ENCODE data around the gene GPC5. TPM values are rescaled to one million over a fixed set of nuclear protein-coding genes. Genes with fewer than 3 reads are reported as not detected.

GPC5 gene
- total RNA-seq, 1 donor from 2014 or later: 0.24 TPM

DNA sequence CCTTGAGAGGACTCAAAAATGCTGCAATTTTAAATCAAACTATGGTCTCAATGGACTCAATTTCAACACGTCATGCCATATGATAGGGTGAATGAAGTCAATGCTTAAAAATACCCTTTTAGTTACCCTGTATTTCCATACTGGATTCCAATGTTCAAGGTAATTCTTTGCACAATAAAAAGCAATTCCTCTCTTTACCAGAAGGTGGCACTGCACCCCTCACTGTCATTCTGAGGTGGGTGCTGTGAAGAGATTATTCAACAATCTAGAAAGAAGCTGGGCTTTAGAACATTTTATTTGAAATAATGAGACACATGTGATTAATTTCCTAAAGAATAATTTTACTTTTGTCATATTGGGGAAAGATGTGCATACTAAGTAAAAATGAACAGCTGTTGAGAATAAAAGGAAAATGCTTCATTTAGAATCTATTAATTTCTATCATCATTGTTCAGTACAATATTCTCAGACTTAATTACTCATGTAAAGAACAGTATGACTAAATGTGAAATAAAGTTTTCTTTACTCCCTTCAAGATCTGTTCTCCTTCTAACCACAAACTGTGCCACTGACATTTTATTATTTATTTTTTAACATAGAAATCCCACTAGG is 789.1 kb downstream of the GPC5 start:
- Mint-ChIP-seq H3K27me3 (no peaks in the 10 kb centered on the region), H3K9me3 (no peaks in the 10 kb centered on the region), H3K27ac (no peak overlapping the region), H3K36me3 (ENCODE audit: low read depth) (no peaks in the 10 kb centered on the region), H3K4me1 (no peaks in the 10 kb centered on the region), H3K4me3 (no peak overlapping the region)
- intact Hi-C loops (cut with micrococcal nuclease): no loop called here
- no peak for ATAC-seq (ENCODE audit: low read depth)
- TF ChIP-seq, protein P1, sequence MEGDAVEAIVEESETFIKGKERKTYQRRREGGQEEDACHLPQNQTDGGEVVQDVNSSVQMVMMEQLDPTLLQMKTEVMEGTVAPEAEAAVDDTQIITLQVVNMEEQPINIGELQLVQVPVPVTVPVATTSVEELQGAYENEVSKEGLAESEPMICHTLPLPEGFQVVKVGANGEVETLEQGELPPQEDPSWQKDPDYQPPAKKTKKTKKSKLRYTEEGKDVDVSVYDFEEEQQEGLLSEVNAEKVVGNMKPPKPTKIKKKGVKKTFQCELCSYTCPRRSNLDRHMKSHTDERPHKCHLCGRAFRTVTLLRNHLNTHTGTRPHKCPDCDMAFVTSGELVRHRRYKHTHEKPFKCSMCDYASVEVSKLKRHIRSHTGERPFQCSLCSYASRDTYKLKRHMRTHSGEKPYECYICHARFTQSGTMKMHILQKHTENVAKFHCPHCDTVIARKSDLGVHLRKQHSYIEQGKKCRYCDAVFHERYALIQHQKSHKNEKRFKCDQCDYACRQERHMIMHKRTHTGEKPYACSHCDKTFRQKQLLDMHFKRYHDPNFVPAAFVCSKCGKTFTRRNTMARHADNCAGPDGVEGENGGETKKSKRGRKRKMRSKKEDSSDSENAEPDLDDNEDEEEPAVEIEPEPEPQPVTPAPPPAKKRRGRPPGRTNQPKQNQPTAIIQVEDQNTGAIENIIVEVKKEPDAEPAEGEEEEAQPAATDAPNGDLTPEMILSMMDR (IDR thresholded peaks at IDR 0.05): peak; percentile 44
- DNase-seq: no peak
- ChIA-PET CTCF (interaction anchor here (0.9 kb wide), 1 partner anchor 19 kb away, joined by 3 read pairs; no protein-coding TSS in a partner anchor), POLR2A (no interaction called here)

DNA sequence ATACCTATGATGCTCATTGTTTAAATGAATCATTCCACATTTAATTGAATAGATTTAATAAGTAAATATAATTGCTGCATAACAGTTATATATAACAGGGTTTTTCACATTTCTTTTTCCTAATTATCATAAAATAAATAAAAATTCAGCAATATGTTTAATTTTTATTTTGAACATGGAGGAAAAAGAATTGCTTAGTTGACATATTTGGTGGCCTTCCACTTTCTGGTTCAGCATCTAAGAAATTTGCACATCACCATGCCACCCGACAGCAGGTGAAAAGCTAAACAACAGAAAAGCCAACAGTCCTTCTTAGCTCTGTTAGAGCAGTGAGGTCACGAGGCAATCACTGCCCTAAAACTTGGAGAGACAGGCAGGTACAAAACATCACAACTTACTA is 790.2 kb downstream of the GPC5 start:
- Mint-ChIP-seq H3K36me3 (ENCODE audit: low read depth) (no peaks in the 10 kb centered on the region), H3K27ac (no peak overlapping the region), H3K9me3 (no peaks in the 10 kb centered on the region), H3K4me3 (no peak overlapping the region), H3K27me3 (no peaks in the 10 kb centered on the region), H3K4me1 (no peaks in the 10 kb centered on the region)
- TF ChIP-seq, protein P1 (IDR thresholded peaks at IDR 0.05): no peak
- intact Hi-C loops (cut with micrococcal nuclease): no loop called here
- CTCF ChIA-PET: no interaction called here
- no peak for ATAC-seq (ENCODE audit: low read depth)
- no peak for DNase-seq
- POLR2A ChIA-PET: no interaction called here

DNA sequence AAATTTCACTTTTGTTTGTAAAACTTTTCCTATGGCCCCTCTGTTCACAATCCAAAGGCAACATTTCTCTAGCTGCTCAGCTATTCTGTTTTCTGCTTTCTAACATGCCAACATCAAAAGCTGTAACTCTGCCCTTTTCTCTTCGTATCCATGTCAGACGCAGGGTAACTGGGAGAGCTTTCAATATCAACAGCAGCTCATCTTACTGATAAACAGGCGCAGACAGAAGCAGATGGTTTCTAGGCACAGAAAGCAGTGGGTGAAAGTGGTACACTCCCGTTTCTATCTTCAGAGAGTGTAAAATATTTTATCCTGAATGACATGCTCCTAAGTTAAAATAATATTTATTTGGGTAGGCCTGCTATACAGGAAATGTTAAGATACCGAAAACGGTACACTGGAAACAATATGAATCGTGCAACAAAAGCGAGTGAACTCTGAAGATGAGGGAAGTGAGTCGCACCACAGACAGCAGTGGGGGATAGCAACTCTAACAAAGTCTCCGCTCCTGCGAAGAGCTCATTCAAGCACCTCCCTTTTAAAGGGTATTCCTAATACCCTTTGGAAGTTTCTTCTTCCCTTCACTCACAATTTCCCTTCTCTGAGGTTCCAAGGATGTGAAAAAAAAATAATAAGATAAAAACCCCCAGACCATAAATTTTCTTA is 798.3 kb downstream of the GPC5 start:
- intact Hi-C loops (cut with micrococcal nuclease): no loop called here
- Mint-ChIP-seq H3K4me3 (no peak overlapping the region), H3K36me3 (ENCODE audit: low read depth) (no peaks in the 10 kb centered on the region), H3K27ac (no peak overlapping the region), H3K4me1 (no peaks in the 10 kb centered on the region), H3K27me3 (no peaks in the 10 kb centered on the region), H3K9me3 (no peaks in the 10 kb centered on the region)
- ATAC-seq (ENCODE audit: low read depth) (no peak), DNase-seq (no peak)
- ChIA-PET CTCF (no interaction called here), POLR2A (no interaction called here)
- TF ChIP-seq, protein P1 (IDR thresholded peaks at IDR 0.05): no peak

DNA sequence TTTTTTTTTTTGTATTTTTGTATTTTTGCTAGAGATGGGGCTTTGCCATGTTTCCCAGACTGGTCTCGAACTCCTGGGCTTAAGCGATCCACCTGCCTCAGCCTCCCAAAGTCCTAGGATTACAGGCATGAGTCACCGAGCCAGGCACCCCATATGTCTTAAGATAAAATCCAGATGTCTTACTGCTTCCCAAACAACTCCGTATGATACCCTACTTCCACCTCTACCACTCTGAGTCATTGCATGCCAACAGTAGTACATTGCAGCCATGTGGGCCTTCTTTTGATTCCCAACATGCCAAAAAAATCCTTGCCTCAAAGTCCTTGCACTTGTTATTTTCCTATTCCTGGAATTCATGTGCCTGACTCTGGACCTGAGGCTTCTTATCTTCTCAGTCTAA is 799.2 kb downstream of the GPC5 start:
- H3K4me3 Mint-ChIP-seq: no peak overlapping the region
- TF ChIP-seq, protein P1 (IDR thresholded peaks at IDR 0.05): no peak
- H3K27me3 Mint-ChIP-seq: no peaks in the 10 kb centered on the region
- H3K9me3 Mint-ChIP-seq: no peaks in the 10 kb centered on the region
- CTCF ChIA-PET: no interaction called here
- intact Hi-C loops (cut with micrococcal nuclease): no loop called here
- no peaks in the 10 kb centered on the region for H3K36me3 Mint-ChIP-seq (ENCODE audit: low read depth)
- DNase-seq (no peak), ATAC-seq (ENCODE audit: low read depth) (no peak)
- no peak overlapping the region for H3K27ac Mint-ChIP-seq
- no peaks in the 10 kb centered on the region for H3K4me1 Mint-ChIP-seq
- POLR2A ChIA-PET: no interaction called here

DNA sequence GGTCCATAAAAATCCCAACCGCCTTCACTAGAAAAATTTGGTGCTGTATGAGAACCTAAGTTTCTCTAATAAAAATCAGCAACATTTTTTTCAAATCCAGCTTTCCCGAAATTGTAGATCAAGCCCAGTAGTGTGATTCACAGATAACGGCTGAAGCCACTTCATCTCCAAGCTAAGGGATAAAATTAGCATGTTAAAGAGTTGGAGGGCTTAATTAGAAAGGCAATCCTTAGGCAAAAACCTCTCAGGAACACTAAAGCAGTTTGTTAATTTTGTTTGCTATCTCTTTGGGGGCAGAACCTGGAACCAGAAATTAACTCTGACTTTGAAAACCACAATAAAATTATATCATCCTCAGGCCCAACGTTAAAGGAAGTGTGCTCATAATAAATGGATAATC is 820.2 kb downstream of the GPC5 start:
- Mint-ChIP-seq H3K36me3 (ENCODE audit: low read depth) (no peaks in the 10 kb centered on the region), H3K4me3 (no peak overlapping the region), H3K27ac (no peak overlapping the region), H3K9me3 (peaks cover 13% of the 10 kb centered on the region), H3K4me1 (no peaks in the 10 kb centered on the region), H3K27me3 (no peaks in the 10 kb centered on the region)
- ChIA-PET POLR2A (no interaction called here), CTCF (no interaction called here)
- no peak for ATAC-seq (ENCODE audit: low read depth)
- TF ChIP-seq, protein P1 (IDR thresholded peaks at IDR 0.05): no peak
- DNase-seq: no peak
- intact Hi-C loops (cut with micrococcal nuclease): no loop called here
